Stimulated activated CD4-positive, alpha-beta T cell treated with anti-CD3 and anti-CD28 coated beads, Interleukin-4, amount 100 ng/mL, for 1 hour (primary cell): Measurements from ENCODE around the gene CACFD1.

Source experiments
- DNase-seq: peaks from one replicate; pipeline ENCODE4 v3.0.0-alpha.2; 2020

Gene CACFD1

GRCh38 chr9:133505901-133506652, 46.3 kb downstream of the CACFD1 start:
- DNase-seq, result no peak

- no peak for DNase-seq
Observed at GRCh38 chr9:133506653-133507038, 46.9 kb downstream of the CACFD1 start.

- DNase-seq, result no peak
Observed at GRCh38 chr9:133507246-133507965, 47.6 kb downstream of the CACFD1 start.

- no peak for DNase-seq
Observed at GRCh38 chr9:133508046-133508445, 48.3 kb downstream of the CACFD1 start.

- no peak for DNase-seq
Observed at GRCh38 chr9:133509179-133510083, 49.7 kb downstream of the CACFD1 start.

DNA sequence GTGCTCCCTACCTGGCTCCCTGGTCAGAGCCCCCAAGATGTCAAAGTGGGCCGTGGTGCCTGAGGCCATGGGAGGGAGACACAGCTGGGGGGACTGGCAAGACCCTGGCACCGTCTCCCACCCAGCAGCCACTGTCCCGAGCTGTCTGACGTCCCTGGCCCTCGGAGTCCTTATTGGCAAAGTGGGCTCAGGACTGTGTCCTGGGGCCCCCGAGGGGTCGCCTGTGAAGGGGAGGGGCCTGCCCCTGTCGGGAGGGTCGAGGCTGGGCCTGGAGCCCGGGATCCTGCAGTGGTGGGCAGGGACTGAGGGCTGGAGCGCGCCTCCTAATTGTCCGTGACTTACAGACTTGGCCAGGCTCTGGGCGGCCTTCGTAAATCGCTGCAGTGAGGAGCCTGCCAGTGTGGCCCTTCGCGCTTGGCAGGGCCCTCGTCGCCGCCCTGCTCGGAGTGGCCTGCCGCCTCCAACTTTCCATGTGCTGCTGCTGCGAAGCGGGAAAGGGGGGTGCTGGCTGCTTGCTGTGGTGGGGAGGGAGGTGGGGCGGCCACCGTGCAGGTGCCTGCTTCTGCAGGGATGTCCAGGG, 51.2 kb downstream of the CACFD1 start:
- DNase-seq, result no peak

- DNase-seq, result no peak
Observed at GRCh38 chr9:133511607-133512006, 51.8 kb downstream of the CACFD1 start.

GRCh38 chr9:133512253-133513213, 52.8 kb downstream of the CACFD1 start:
- DNase-seq, result no peak

DNA sequence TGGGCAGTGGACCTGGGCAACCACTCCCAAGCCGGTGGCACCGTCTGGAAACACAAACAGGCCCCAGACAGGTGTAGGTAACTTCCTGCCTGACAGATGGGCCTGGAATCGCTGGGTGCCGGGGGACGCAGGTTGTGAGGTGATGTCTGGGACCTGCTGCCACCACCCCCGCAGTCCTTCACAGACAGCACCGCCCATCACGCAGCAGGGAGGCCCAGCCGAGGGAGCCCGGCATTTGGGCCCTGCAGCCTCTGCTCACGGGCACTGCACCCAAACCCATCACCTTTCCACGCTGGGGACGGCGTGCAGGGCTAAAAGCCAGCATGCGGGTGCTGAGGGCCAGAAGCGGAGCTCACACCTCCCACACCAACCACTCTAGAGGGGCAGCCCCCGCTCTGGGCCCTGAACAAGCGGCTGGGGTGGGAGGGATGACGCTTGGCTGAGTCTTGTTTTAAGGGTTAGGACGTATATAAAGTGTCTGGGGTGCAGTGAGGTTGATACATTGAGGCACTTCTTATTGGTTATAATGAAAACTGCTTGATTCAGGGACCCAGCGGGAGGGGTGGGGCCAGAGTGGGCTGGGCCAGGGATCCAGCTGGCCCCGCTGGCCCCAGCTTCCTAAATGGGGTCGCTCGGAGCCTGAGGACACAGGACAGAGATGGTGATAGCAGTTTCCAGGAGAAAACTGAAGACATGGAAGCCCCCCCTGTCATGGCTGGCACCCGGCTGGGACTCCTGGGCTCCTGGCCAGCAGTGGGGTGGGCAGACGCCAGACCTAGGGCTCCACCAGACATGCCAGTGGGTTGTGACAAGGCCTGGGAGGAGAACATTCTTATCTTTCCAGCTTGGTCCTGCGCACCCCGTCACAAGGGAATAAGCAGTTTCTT, 53.7 kb downstream of the CACFD1 start:
- DNase-seq, result no peak

GRCh38 chr9:133514460-133515239, 54.9 kb downstream of the CACFD1 start:
- no peak for DNase-seq

DNA sequence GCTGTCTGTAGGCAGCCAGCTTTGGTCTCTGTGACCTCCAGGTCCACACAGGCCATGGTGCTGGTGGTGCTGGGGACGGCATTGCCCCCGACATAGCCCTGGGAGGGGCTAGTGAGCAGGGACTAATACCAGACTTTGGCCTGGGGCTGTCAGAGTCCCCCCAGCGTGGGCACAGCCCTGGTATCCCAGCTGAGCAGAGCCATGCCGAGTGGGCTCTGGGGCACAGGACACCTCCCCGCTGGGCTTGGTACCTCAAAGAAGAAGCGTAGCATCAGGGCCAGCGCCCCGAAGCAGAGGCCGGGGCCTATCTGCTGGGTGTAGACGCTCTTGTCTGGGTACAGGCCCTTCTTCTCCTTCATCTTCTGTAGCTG, 55.4 kb downstream of the CACFD1 start:
- no peak for DNase-seq

DNA sequence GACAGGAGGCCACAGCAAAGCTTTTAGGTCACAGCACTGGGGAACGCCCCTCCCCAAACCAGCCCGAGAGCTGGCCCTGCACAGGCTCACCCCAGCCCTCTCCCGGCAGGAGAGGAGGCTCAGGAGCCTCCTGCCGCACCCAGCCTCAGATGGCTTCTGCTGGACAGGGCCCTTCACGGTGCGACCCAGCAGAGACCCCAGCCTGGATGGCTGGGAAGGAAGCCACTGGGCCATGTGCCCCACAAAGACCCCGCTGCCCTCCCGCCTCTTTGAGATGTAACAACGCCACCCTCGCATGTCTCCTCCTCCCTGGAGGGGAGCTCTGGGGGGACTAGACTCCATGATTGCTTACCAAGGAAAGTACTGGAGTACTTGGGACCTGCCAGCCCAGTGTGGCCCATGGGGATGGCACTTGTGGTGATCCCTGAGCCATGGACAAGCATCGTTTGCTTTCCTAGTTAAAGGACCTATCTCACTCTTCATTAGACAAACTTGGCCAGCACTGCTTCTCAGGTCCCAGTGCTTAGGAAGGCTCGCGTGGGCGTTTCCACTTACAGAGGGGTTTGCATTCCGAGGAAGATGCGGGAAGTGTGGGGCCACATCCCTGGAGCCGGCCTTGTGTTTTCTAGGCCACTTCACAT, 56.0 kb downstream of the CACFD1 start:
- DNase-seq, result no peak

- no peak for DNase-seq
Observed at GRCh38 chr9:133516256-133516960, 56.6 kb downstream of the CACFD1 start.

DNA sequence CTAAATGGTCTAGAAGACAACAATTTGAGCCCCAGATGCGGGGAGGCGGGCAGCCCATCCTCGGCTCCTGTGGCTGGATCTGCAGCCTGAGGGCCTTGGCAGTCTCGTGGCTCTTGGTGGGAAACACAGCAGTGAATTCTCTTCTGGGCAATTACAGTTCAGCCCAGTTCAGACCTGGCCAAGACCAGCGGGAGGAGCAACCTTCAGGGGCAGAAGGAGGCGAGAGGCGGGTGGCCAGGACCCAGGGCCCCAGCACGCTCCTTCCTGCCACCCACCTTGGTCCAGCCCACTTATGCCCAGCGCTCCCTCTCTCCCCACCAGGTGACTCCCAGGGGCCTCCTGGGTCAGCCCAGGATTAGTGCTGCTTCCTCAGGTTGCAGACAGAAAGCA, 57.2 kb downstream of the CACFD1 start:
- no peak for DNase-seq

DNA sequence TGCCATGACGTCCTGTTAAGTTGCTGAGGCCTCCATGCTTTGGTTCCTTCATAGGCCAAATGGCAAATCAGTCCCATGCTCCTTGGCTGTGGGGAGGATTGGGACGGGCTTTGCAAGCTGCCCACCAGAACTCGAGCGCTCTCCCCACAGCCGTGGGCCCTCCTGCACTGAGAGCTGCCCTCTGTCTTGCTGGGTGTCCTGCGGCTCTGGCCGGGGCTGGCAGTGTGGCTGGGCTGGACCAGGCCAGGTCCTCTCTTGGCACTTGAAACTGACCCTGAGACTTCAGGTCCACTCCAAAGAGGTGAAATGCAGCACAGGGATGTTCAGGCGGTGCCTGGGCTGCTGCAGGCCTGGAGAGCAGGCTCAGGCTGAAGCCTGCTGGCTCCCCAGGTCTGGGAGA, 57.9 kb downstream of the CACFD1 start:
- no peak for DNase-seq

- no peak for DNase-seq
Observed at GRCh38 chr9:133518200-133518599, 58.4 kb downstream of the CACFD1 start.

GRCh38 chr9:133518706-133519449, 59.1 kb downstream of the CACFD1 start:
- DNase-seq, result no peak

DNA sequence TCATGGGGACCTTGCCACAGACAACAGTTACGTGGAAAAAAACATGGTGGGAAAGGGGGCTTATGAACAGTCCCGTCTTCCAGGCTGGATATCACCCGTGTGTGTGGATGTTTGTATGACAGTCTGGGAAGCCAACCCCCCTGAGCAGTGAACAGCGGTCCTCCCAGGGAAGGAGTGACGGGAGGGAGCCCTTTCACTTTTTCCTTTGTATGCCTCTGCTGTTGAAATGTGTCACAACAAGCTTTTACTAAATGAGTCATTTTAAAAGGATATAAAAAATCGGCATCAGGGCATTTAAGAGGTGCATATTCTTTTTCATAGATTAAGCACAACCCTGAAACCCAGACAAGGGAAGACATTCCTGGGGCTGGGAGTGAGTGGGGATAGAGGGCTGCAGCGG, 59.9 kb downstream of the CACFD1 start:
- DNase-seq, result no peak
